GM21390 (cell line): ENCODE results near the gene CSF2.
"Not testable (repeated sequence)": the region's sequence is repeated elsewhere in the genome, so short reads cannot be mapped to it uniquely, and the experiment has no call there.

Experiments
- ATAC-seq: cut with Tn5 transposase; IDR thresholded peaks from one replicate; pipeline ENCODE4 v1.9.1; 2021; ENCODE audit not compliant: unreplicated experiment

CSF2 gene

DNA sequence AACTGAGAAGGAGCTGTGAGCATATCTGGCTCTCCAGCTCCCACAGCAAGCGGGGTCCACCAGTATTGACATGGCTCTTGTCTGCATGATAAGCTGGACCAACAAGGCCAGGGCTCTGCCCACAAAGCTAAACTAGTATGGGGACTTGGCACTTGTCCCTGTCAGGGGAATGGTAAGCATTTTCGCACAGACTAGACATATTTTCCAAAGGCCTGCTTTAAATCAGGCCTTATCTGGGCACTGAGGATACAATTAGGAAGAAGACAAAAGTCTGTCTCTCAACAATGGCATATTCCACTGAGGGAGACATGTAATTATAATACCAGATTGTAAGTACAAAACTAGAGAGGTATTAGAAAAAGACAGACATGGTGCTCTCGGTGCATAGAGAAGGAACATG is 32.1 kb downstream of the CSF2 start:
- ATAC-seq: no peak

DNA sequence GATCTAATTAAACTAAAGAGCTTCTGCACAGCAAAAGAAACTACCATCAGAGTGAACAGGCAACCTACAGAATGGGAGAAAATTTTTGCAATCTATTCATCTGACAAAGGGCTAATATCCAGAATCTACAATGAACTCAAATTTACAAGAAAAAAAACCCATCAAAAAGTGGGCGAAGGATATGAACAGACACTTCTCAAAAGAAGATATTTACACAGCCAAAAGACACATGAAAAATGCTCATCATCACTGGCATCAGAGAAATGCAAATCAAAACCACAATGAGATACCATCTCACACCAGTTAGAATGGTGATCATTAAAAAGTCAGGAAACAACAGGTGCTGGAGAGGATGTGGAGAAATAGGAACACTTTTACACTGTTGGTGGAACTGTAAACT is 34.9 kb downstream of the CSF2 start:
- not testable (repeated sequence) for ATAC-seq

DNA sequence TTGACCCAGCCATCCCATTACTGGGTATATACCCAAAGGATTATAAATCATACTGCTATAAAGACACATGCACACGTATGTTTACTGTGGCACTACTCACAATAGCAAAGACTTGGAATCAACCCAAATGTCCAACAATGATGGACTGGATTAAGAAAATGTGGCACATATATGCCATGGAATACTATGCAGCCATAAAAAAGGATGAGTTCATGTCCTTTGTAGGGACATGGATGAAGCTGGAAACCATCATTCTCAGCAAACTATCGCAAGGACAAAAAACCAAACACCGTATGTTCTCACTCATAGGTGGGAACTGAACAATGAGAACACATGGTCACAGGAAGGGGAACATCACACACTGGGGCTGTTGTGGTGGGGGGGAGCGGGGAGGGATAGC is 35.4 kb downstream of the CSF2 start:
- not testable (repeated sequence) for ATAC-seq

DNA sequence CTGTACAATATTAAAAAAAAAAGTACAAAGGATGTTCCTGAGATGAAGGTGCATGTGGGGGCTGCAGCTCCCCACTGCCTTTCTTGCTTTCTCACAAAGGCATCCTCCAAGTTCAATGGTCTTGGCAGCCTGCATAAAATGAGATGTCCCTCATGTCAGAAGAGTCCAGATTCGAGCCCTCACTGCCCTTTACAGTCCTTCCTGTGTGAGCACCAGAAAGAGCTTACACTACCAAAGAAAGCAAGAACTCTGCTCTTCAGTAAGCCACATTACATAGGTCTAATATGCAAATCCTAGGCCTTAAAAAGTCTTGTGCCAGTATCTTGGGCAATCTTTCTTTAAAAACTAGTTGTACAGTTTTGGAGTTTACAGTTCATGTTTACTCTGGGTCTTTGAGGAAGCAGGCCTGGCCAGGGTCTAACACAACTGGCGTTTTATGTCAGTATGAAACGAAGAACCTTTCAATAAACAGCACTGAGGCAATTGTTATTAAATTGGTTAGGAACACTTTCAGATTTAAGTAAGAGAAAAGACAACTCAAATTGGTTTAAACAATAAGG is 36.0 kb downstream of the CSF2 start:
- ATAC-seq: no peak

DNA sequence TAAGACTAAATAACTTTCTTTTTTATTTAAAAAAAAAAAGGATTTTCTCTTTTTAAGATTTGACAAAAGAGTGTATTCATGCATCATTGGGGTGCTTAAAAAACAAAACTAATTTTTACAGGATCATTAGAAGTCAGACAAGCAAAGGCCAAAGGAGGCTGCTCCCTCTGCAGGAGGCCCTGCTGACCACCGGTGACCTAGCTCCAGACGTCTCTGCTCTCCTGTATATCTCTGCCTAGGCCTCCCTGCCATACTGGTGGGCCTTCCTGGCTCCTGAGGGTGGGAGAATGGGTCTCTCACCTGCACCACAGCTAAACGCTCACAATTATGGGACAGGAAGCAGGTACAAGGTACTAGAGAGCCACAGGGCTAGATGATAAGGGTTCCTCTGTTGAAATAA is 36.6 kb downstream of the CSF2 start:
- ATAC-seq: no peak

DNA sequence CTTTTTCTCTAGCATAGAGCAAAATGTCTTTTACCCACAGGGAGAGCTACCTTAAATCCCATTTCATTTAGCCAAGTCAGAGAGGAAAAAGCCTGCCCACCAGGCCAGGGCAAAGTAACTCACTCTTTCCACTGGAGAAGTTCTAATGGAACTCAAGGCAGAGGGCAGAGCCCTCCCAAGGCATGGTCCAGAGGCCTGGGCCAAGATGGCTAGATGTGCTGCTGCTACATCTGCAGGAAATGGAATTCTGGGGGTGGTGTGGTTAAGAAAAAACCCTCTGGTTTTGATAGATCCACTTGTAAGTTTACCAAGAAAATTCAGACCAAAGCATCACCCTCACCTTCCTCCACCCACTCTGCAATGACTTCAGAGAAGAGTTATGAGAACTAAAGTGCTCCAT is 37.3 kb downstream of the CSF2 start:
- no peak for ATAC-seq

DNA sequence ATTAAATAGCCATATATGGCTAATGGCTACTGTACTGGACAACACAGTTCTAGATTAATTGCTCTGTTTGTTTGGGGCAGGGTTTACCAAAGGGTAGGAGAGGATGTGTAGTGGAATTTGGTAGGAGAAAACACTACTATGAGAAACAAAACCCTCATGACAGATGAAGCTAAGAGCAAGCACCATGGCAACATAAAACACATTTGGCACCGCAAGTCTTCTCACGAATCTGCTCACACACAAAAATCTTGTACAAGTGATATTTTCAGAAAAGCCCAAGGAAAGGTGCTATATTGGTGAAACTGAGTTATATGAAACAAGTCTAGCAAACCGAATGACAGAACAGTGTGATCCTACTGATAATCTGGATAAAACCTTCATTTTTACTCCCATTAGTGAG is 38.5 kb downstream of the CSF2 start:
- ATAC-seq: no peak

DNA sequence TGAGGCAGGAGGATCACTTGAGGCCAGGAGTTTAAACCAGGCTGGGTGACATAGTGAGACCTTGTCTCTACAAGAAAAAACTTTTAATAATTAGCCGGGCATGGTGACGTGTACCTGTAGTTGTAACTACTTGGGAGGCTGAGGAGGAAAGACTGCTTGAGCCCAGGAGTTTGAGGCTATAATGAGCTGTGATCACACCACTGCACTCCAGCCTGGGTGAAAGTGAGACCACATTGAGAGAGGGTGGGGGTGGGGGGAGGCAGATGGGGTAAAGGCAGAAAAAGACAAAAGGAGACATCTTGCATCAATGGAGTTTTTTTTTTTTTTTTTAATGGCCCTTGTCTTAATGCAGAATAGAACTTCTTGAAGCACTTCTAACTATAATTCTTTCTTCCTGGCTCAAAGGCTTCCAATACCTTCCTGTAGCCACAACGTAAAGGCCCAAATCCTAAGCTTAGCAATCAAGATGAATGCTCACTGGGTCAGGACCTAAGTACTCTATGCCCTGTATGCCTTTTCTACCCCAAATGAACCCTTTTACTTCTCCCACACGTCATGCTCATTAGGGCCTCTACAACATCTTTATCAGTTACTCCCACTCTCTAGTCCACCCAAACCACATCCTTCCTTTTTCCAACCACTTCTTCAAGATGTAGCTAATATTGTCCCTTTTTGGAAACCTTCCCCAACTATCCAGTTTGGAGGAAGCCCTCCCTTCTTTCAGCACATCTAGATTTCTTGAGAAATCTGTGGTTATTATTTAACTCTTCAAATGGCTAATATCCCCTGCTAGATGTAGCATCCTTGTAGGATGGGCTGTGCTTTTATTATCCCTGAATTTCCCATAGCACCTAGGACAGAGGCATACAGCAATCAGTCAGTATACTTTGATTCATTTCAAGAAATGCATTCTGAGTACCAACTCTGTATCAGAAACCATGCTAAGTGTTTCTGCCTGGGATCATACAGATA is 40.8 kb downstream of the CSF2 start:
- no peak for ATAC-seq

DNA sequence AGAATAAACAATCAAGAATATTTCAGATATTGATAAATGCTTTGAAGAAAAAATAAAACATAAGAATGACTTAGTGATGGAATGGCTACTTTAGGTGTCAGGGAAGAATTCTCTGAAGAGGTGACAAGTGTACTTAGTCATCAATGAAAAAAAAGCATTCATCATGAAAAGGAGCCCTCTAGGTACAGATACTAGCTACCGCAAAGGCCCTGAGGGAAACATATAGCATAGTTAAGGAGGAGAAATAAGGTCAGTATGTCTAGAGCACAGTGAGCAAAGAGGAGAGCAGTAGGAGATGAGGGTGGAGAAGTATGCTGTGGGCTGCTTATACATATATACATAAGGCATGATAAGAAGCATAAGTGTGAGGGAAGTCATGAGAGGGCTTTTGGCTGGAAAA is 41.8 kb downstream of the CSF2 start:
- no peak for ATAC-seq

DNA sequence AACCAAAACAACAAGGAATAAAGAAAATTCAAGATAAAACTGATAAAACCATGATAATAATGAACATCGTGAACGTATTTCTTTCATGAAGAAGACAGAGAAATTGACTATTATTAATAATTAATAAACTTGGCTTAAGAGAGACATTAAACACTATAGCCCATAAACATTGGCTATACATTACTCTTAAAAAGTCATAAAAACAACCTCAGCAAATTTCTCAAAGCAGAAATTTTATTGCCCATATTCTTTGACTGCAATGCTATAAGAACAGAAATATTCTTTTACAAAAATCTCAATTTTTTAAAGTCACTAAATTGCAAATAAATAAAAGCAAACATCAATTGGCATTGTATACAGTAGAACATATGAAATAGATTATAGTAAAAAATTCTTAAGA is 42.5 kb downstream of the CSF2 start:
- ATAC-seq: no peak

DNA sequence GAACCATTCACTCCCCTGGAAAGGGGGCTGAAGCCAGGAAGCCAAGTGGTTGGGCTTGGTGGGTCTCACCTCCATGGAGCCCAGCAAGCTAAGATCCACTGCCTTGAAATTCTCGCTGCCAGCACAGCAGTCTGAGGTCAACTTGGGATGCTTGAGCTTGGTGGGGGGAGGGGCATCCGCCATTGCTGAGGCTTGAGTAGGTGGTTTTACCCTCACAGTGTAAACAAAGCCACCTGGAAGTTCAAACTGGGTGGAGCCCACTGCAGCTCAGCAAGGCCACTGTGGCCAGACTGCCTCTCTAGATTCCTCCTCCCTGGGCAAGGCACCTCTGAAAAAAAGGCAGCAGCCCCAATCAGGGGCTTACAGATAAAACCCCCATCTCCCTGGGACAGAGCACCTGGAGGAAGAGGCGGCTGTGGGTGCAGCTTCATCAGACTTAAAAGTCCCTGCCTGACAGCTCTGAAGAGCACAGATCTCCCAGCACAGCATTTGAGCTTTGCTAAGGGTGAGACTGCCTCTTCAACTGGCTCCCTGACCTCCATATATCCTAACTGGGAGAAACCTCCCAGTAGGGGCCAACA is 43.4 kb downstream of the CSF2 start:
- not testable (repeated sequence) for ATAC-seq

DNA sequence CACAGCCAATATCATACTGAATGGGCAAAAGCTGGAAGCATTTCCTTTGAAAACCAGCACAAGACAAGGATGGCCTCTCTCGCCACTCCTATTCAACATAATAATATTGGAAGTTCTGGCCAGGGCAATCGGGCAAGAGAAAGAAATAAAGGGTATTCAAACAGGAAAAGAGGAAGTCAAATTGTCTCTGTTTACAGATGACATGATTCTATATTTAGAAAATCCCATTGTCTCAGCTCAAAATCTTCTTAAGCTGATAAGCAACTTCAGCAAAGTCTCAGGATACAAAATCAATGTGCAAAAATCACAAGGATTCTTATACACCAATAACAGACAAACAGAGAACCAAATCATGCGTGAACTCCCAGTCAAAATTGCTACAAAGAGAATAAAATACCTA is 47.1 kb downstream of the CSF2 start:
- not testable (repeated sequence) for ATAC-seq

DNA sequence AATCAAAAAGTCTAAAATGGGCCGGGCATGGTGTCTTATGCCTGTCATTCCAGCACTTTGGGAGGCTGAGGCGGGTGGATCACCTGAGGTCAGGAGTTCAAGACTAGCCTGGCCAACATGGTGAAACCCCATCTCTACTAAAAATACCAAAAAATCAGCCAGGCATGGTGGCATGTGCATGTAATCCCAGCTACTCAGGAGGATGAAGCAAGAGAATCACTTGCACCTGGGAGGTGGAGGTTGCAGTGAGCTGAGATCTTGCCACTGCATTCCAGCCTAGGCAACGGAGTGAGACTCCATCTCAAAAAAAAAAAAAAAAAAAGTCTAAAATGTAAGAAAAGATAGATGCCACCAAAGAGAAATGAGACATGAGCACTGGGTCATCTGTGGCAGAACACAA is 49.4 kb downstream of the CSF2 start:
- ATAC-seq: not testable (repeated sequence)

DNA sequence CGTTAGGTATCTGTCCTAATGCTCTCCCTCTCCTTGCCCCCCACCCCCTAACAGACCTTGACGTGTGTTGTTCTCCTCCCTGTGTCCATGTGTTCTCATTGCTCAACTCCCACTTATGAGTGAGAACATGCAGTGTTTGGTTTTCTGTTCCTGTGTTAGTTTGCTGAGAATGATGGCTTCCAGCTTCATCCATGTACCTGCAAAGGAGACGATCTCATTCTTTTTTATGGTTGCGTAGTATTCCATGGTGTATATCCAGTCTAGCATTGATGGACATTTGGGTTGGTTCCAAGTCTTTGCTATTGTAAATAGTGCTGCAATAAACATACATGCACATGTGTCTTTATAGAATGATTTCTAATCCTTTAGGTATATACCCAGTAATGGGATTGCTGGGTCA is 50.0 kb downstream of the CSF2 start:
- ATAC-seq: not testable (repeated sequence)
